Liver (tissue), 9 donors: ENCODE measurements around the gene SLC5A12. TPM values are rescaled to one million over a fixed set of nuclear protein-coding genes. Genes with fewer than 3 reads are reported as not detected.

Experiments
- DNase-seq: peaks from one replicate; pipeline ENCODE4 v3.0.0-alpha.2; 2017; ENCODE audit warnings: low spot score
- H3K27ac ChIP-seq, 2 donors: one replicate each; pipeline ENCODE4 v1.7.0; 2013; ENCODE audit warnings: inconsistent platforms in 2 of 2, low read length in 2 of 2, control low read depth in 1 of 2, low read depth in 1 of 2, mild to moderate bottlenecking in 1 of 2
- H3K27me3 ChIP-seq, 4 donors: one replicate each; pipeline versions ENCODE4 v1.6.1 to v1.7.0; 2013; ENCODE audit warnings: low read length in 3 of 4, inconsistent platforms in 1 of 4, mild to moderate bottlenecking in 1 of 4, moderate library complexity in 1 of 4; ENCODE audit not compliant: control insufficient read depth in 4 of 4, insufficient read depth in 4 of 4
- H3K36me3 ChIP-seq, 4 donors: one replicate each; pipeline versions ENCODE4 v1.6.1 to v1.7.0; 2013; ENCODE audit warnings: low read length in 3 of 4, mild to moderate bottlenecking in 3 of 4, low read depth in 1 of 4, moderate library complexity in 1 of 4; ENCODE audit not compliant: control insufficient read depth in 4 of 4, insufficient read depth in 3 of 4
- H3K4me1 ChIP-seq, 4 donors: one replicate each; pipeline versions ENCODE4 v1.6.1 to v1.7.0; 2013; ENCODE audit warnings: low read length in 3 of 4, mild to moderate bottlenecking in 3 of 4, moderate library complexity in 1 of 4; ENCODE audit not compliant: control insufficient read depth in 4 of 4, insufficient read depth in 4 of 4
- H3K4me3 ChIP-seq, 3 donors: one replicate each; pipeline versions ENCODE4 v1.6.1 to v1.7.0; 2013; ENCODE audit warnings: low read length in 3 of 3, control low read depth in 1 of 3, low read depth in 1 of 3, mild to moderate bottlenecking in 1 of 3
- H3K9ac ChIP-seq, 2 donors: one replicate each; pipeline ENCODE4 v1.7.0; 2013; ENCODE audit warnings: low read length in 2 of 2, mild to moderate bottlenecking in 2 of 2, moderate library complexity in 2 of 2, control low read depth in 1 of 2, low read depth in 1 of 2
- H3K9me3 ChIP-seq, 4 donors: one replicate each; pipeline versions ENCODE4 v1.6.1 to v1.7.0; 2013; ENCODE audit warnings: low read length in 3 of 4; ENCODE audit not compliant: control insufficient read depth in 4 of 4
- EGR1 ChIP-seq, 2 donors: IDR thresholded peaks; 2 replicates each; pipeline ENCODE4 v1.6.1; 2016 to 2018; ENCODE audit warnings: antibody characterized with exemption in 2 of 2, low read depth in 2 of 2
- FOXA1 ChIP-seq: IDR thresholded peaks from 2 replicates; pipeline ENCODE4 v1.6.1; 2016; ENCODE audit warnings: antibody characterized with exemption
- FOXA2 ChIP-seq: IDR thresholded peaks from 2 replicates; pipeline ENCODE4 v1.6.1; 2016; ENCODE audit warnings: antibody characterized with exemption
- GABPA ChIP-seq, 2 donors: IDR thresholded peaks in 1 of 2; conservative IDR thresholded peaks in 1 of 2; 2 replicates each; pipeline ENCODE4 v1.6.1; 2016; ENCODE audit warnings: antibody characterized with exemption in 2 of 2, mild to moderate bottlenecking in 1 of 2, moderate library complexity in 1 of 2
- HNF4A ChIP-seq, 2 donors: conservative IDR thresholded peaks; 2 replicates each; pipeline ENCODE4 v1.6.1; 2016; ENCODE audit warnings: antibody characterized with exemption in 2 of 2, mild to moderate bottlenecking in 2 of 2
- HNF4G ChIP-seq: IDR thresholded peaks from 2 replicates; pipeline ENCODE4 v1.6.1; 2016; ENCODE audit warnings: antibody characterized with exemption
- NR2F2 ChIP-seq: IDR thresholded peaks from 2 replicates; pipeline ENCODE4 v1.6.1; 2016; ENCODE audit warnings: antibody characterized with exemption
- RAD21 ChIP-seq, 2 donors: IDR thresholded peaks; 2 replicates each; pipeline ENCODE4 v1.6.1; 2016; ENCODE audit warnings: antibody characterized with exemption in 2 of 2, mild to moderate bottlenecking in 2 of 2
- RXRA ChIP-seq, 2 donors: IDR thresholded peaks; 2 replicates each; pipeline ENCODE4 v1.6.1; 2017 to 2018; ENCODE audit warnings: antibody characterized with exemption in 2 of 2, mild to moderate bottlenecking in 1 of 2
- SP1 ChIP-seq: IDR thresholded peaks from 2 replicates; pipeline ENCODE4 v1.6.1; 2018; ENCODE audit warnings: antibody characterized with exemption, mild to moderate bottlenecking
- TAF1 ChIP-seq: conservative IDR thresholded peaks from 2 replicates; pipeline ENCODE4 v1.6.1; 2016; ENCODE audit warnings: antibody characterized with exemption, mild to moderate bottlenecking
- YY1 ChIP-seq: IDR thresholded peaks from 2 replicates; pipeline ENCODE4 v1.6.1; 2016; ENCODE audit warnings: antibody characterized with exemption, mild to moderate bottlenecking
- ZBTB33 ChIP-seq: IDR thresholded peaks from 2 replicates; pipeline ENCODE4 v1.6.1; 2016; ENCODE audit warnings: antibody characterized with exemption
- WGBS: extraction: QIAGEN DNeasy Blood & Tissue Kit; methylation state at CpG from one replicate; pipeline ENCODE4 v1.1.7; 2013; 5-methylcytosine and 5-hydroxymethylcytosine counted together
- polyA plus RNA-seq, 2 donors: library from polyadenylated mRNA; stranded (reverse) in 1 of 2; unstranded in 1 of 2; fragments of 200-250 nt in 1 of 2; fragments of >200 nt in 1 of 2; fragmentation: Nextera tagmentation in 1 of 2; extraction: Ambion mirVana in 1 of 2; gene quantifications; one replicate each; pipeline versions ENCODE4 v1.2.1 to v1.2.3, GENCODE V29; 2013 to 2015
- total RNA-seq, 2 donors: library from RNA; depleted of rRNA; stranded (reverse); fragments of >200 nt; gene quantifications; one replicate each; pipeline ENCODE4 v1.2.3, GENCODE V29; 2014
- TF ChIP-seq, protein P1 (sequence below): IDR thresholded peaks from 2 replicates; pipeline ENCODE4 v1.6.1; 2016; ENCODE audit warnings: antibody characterized with exemption
- TF ChIP-seq, protein P2 (sequence below): IDR thresholded peaks from 2 replicates; pipeline ENCODE4 v1.6.1; 2016; ENCODE audit warnings: antibody characterized with exemption, mild to moderate bottlenecking
- TF ChIP-seq, protein P3 (sequence below): fragments of 150-350 bp; IDR thresholded peaks from 2 replicates; pipeline ENCODE4 v1.5.1; 2017; ENCODE audit warnings: improper control_type of control experiment, low read depth, low read length; ENCODE audit not compliant: missing input control
- TF ChIP-seq, protein P4 (sequence below): IDR thresholded peaks from 2 replicates; pipeline ENCODE4 v1.6.1; 2016; ENCODE audit warnings: antibody characterized with exemption
- donor health status: healthy.
- donor health status: healthy.
- donor health status: healthy.
- donor health status: healthy.
- donor health status: healthy.

The SLC5A12 gene
- total and polyA plus RNA-seq, 4 donors: under 0.01 to 0.23 (median 0.03) TPM; not detected in 1

DNA sequence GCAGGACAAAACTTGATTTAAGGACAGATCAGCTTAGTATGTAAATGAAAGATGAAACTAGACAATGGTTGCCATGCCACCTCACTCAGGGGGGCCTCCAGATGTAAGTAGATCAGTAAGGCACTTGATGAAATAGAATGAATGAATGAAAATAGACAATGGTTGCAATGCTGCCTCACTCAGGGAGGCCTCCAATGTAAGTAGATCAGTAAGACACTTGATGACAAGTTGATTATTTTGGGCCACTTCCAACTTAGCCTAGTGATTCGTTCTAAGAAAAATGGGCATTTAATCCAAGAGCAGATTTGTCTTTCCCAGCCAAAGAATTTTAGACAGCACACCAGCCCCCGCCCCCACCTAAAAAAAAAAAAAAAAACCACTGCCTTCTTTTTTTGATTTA lies 19.2 kb upstream of the SLC5A12 start:
- TF ChIP-seq, protein P1, sequence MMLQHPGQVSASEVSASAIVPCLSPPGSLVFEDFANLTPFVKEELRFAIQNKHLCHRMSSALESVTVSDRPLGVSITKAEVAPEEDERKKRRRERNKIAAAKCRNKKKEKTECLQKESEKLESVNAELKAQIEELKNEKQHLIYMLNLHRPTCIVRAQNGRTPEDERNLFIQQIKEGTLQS: no peak
- no peak for TF ChIP-seq TAF1
- no peak for TF ChIP-seq GABPA (IDR thresholded peaks at IDR 0.05 in 1 of 2, conservative IDR thresholded peaks at IDR 0.05 in 1 of 2)
- TF ChIP-seq, protein P2, sequence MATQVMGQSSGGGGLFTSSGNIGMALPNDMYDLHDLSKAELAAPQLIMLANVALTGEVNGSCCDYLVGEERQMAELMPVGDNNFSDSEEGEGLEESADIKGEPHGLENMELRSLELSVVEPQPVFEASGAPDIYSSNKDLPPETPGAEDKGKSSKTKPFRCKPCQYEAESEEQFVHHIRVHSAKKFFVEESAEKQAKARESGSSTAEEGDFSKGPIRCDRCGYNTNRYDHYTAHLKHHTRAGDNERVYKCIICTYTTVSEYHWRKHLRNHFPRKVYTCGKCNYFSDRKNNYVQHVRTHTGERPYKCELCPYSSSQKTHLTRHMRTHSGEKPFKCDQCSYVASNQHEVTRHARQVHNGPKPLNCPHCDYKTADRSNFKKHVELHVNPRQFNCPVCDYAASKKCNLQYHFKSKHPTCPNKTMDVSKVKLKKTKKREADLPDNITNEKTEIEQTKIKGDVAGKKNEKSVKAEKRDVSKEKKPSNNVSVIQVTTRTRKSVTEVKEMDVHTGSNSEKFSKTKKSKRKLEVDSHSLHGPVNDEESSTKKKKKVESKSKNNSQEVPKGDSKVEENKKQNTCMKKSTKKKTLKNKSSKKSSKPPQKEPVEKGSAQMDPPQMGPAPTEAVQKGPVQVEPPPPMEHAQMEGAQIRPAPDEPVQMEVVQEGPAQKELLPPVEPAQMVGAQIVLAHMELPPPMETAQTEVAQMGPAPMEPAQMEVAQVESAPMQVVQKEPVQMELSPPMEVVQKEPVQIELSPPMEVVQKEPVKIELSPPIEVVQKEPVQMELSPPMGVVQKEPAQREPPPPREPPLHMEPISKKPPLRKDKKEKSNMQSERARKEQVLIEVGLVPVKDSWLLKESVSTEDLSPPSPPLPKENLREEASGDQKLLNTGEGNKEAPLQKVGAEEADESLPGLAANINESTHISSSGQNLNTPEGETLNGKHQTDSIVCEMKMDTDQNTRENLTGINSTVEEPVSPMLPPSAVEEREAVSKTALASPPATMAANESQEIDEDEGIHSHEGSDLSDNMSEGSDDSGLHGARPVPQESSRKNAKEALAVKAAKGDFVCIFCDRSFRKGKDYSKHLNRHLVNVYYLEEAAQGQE: no peak
- TF ChIP-seq RAD21 (IDR thresholded peaks at IDR 0.05): no peak
- no peak for TF ChIP-seq FOXA2
- no peak for TF ChIP-seq ZBTB33
- no peak for TF ChIP-seq FOXA1
- TF ChIP-seq HNF4G: no peak
- TF ChIP-seq NR2F2: no peak
- no peak overlapping the region for H3K9ac ChIP-seq
- no peaks in the 10 kb centered on the region for H3K9me3 ChIP-seq
- 49% methylated on average over 2 of the region's 2 CpGs for WGBS
- H3K4me3 ChIP-seq: no peak overlapping the region
- DNase-seq: no peak
- no peak overlapping the region for H3K27ac ChIP-seq
- H3K36me3 ChIP-seq: no peaks in the 10 kb centered on the region
- H3K4me1 ChIP-seq: no peaks in the 10 kb centered on the region
- H3K27me3 ChIP-seq: no peaks in the 10 kb centered on the region

GRCh38 chr11:26739366-26740073 lies 17.7 kb upstream of the SLC5A12 start:
- Histone ChIP-seq H3K4me1 (no peaks in the 10 kb centered on the region), H3K4me3 (no peak overlapping the region), H3K36me3 (no peaks in the 10 kb centered on the region), H3K9me3 (no peaks in the 10 kb centered on the region), H3K27ac (no peak overlapping the region), H3K27me3 (no peaks in the 10 kb centered on the region), H3K9ac (no peak overlapping the region)
- no peak for DNase-seq
- 77% methylated on average over 5 of the region's 5 CpGs for WGBS
- TF ChIP-seq HNF4G: no peak
- TF ChIP-seq RAD21 (IDR thresholded peaks at IDR 0.05): no peak
- TF ChIP-seq SP1: no peak
- TF ChIP-seq TAF1: no peak
- no peak for TF ChIP-seq ZBTB33
- no peak for TF ChIP-seq HNF4A (conservative IDR thresholded peaks at IDR 0.05)
- TF ChIP-seq, protein P3, sequence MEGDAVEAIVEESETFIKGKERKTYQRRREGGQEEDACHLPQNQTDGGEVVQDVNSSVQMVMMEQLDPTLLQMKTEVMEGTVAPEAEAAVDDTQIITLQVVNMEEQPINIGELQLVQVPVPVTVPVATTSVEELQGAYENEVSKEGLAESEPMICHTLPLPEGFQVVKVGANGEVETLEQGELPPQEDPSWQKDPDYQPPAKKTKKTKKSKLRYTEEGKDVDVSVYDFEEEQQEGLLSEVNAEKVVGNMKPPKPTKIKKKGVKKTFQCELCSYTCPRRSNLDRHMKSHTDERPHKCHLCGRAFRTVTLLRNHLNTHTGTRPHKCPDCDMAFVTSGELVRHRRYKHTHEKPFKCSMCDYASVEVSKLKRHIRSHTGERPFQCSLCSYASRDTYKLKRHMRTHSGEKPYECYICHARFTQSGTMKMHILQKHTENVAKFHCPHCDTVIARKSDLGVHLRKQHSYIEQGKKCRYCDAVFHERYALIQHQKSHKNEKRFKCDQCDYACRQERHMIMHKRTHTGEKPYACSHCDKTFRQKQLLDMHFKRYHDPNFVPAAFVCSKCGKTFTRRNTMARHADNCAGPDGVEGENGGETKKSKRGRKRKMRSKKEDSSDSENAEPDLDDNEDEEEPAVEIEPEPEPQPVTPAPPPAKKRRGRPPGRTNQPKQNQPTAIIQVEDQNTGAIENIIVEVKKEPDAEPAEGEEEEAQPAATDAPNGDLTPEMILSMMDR: no peak
- TF ChIP-seq YY1: no peak
- TF ChIP-seq GABPA (IDR thresholded peaks at IDR 0.05 in 1 of 2, conservative IDR thresholded peaks at IDR 0.05 in 1 of 2): no peak
- no peak for TF ChIP-seq RXRA (IDR thresholded peaks at IDR 0.05)
- TF ChIP-seq, protein P4, sequence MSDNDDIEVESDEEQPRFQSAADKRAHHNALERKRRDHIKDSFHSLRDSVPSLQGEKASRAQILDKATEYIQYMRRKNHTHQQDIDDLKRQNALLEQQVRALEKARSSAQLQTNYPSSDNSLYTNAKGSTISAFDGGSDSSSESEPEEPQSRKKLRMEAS: no peak
- no peak for TF ChIP-seq FOXA2
- TF ChIP-seq, protein P1: no peak
- no peak for TF ChIP-seq EGR1 (IDR thresholded peaks at IDR 0.05; ENCODE audit: low read depth in 2 of 2)
